Measurements from ENCODE around the gene HDLBP. TPM values are rescaled to one million over a fixed set of nuclear protein-coding genes. Genes with fewer than 3 reads are reported as not detected.

Gene HDLBP
- total and polyA plus RNA-seq, 2 of the 4 experiments (the other 2 are of a cell fraction), result 648 to 1,165 TPM

DNA sequence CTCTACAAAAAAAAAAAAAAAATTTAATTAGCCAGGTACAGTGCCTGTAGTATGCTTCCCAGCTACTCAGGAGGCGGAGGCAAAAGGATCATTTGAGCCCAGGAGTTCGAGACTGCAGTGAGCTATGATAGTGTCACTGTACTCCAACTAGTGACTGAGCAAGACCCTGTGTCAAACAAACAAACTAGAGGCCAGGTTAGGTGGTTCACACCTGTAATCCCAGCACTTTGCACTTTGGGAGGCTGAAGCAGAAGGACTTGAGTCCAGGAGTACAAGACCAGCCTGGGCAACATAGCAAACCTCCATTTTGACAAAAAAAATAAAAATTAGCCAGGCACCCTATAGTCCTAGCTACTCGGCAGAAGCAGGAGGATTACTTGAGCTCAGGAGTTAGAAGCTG, 13.4 kb downstream of the HDLBP start:
- no peak overlapping the region for H2BK120ac ChIP-seq (ENCODE audit: low read depth, low read length)
- no peak overlapping the region for H3K23ac ChIP-seq (ENCODE audit: low read depth, low read length)
- H3K9me1 ChIP-seq (ENCODE audit: insufficient read depth, low read length), result peaks cover 19% of the 10 kb centered on the region
- H3K4ac ChIP-seq (ENCODE audit: low read depth, low read length), result no peak overlapping the region
- DNase-seq, result no peak
- peaks cover 84% of the 10 kb centered on the region for H4K20me1 ChIP-seq (ENCODE audit: insufficient read depth, low read length)
- H3K56ac ChIP-seq (ENCODE audit: extremely low read depth, insufficient read depth, low read length), result no peak overlapping the region
- dilution Hi-C loops (cut with HindIII; ENCODE audit: low sequenced_read_pairs, unreplicated experiment) (no loop called here), intact Hi-C loops (cut with micrococcal nuclease) (no loop called here), in situ Hi-C loops (cut with MboI; ENCODE audit: low sequenced_read_pairs) (no loop called here)
- H2AK5ac ChIP-seq (ENCODE audit: low read depth, low read length), result no peak overlapping the region
- BruUV-seq (replicated peaks), result no TSS peak
- no peak overlapping the region for H3K14ac ChIP-seq (replicated peaks; ENCODE audit: low read depth, low read length)
- POLR2A ChIA-PET (ENCODE audit: unreplicated experiment), result no interaction called here
- H3K79me1 ChIP-seq (ENCODE audit: low read depth in 1 of 2, low read length in 2 of 2), result peaks cover 11 to 67% of the 10 kb centered on the region in 2 experiments; a peak in 3 of 4 replicates
- H2AK9ac ChIP-seq (replicated peaks; ENCODE audit: low read depth, low read length, poor library complexity), result no peak overlapping the region
- H4K5ac ChIP-seq (ENCODE audit: low read depth, low read length), result no peak overlapping the region
- no CpG with 5 or more reads among the region's 3 CpGs for WGBS, 2 experiments (ENCODE audit: extremely low coverage in 2 of 2, insufficient read length in 1 of 2)
- no peak overlapping the region for H3K4me2 ChIP-seq (ENCODE audit: low read depth, low read length)
- no peak overlapping the region for H2BK20ac ChIP-seq (ENCODE audit: low read depth, low read length)
- no peak for ATAC-seq (ENCODE audit: low read depth)
- 0 out of 2 replicates have a peak, but pooled peaks cover 2% of the 10 kb centered on the region for H3K4me1 ChIP-seq (ENCODE audit: control insufficient read depth, insufficient read depth, low read length)
- H3K4me3 ChIP-seq (ENCODE audit: insufficient read depth, low read depth, low read length), result no peak overlapping the region
- TF ChIP-seq RCOR1 (IDR thresholded peaks at IDR 0.05; ENCODE audit: insufficient replicate concordance, low read length) (no peak), CHD1 (IDR thresholded peaks at IDR 0.05; ENCODE audit: low read depth, low read length) (no peak), BHLHE40 (IDR thresholded peaks at IDR 0.05; ENCODE audit: low read depth, low read length) (no peak), MAFK (IDR thresholded peaks at IDR 0.05; ENCODE audit: low read depth, low read length) (no peak), RFX5 (IDR thresholded peaks at IDR 0.05; ENCODE audit: low read depth, low read length) (no peak), MXI1 (IDR thresholded peaks at IDR 0.05; ENCODE audit: borderline replicate concordance, low read depth, low read length) (no peak), RAD21 (IDR thresholded peaks at IDR 0.05; ENCODE audit: low read length) (no peak), POLR2A (IDR thresholded peaks at IDR 0.05; ENCODE audit: low read depth, low read length) (no peak), NFE2L2 (IDR thresholded peaks at IDR 0.05; ENCODE audit: low read depth, low read length) (no peak), FOS (IDR thresholded peaks at IDR 0.05; ENCODE audit: low read depth, low read length) (no peak), SMC3 (IDR thresholded peaks at IDR 0.05; ENCODE audit: low read depth, low read length) (no peak), CEBPB (IDR thresholded peaks at IDR 0.05; ENCODE audit: low read depth, low read length) (no peak)
- TF ChIP-seq, protein P1, sequence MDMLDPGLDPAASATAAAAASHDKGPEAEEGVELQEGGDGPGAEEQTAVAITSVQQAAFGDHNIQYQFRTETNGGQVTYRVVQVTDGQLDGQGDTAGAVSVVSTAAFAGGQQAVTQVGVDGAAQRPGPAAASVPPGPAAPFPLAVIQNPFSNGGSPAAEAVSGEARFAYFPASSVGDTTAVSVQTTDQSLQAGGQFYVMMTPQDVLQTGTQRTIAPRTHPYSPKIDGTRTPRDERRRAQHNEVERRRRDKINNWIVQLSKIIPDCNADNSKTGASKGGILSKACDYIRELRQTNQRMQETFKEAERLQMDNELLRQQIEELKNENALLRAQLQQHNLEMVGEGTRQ (IDR thresholded peaks at IDR 0.05; ENCODE audit: low read depth, low read length), result no peak
- TF ChIP-seq, protein P2, sequence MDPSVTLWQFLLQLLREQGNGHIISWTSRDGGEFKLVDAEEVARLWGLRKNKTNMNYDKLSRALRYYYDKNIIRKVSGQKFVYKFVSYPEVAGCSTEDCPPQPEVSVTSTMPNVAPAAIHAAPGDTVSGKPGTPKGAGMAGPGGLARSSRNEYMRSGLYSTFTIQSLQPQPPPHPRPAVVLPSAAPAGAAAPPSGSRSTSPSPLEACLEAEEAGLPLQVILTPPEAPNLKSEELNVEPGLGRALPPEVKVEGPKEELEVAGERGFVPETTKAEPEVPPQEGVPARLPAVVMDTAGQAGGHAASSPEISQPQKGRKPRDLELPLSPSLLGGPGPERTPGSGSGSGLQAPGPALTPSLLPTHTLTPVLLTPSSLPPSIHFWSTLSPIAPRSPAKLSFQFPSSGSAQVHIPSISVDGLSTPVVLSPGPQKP (IDR thresholded peaks at IDR 0.05; ENCODE audit: borderline replicate concordance, low read depth, low read length), result no peak
- TF ChIP-seq, protein P3, sequence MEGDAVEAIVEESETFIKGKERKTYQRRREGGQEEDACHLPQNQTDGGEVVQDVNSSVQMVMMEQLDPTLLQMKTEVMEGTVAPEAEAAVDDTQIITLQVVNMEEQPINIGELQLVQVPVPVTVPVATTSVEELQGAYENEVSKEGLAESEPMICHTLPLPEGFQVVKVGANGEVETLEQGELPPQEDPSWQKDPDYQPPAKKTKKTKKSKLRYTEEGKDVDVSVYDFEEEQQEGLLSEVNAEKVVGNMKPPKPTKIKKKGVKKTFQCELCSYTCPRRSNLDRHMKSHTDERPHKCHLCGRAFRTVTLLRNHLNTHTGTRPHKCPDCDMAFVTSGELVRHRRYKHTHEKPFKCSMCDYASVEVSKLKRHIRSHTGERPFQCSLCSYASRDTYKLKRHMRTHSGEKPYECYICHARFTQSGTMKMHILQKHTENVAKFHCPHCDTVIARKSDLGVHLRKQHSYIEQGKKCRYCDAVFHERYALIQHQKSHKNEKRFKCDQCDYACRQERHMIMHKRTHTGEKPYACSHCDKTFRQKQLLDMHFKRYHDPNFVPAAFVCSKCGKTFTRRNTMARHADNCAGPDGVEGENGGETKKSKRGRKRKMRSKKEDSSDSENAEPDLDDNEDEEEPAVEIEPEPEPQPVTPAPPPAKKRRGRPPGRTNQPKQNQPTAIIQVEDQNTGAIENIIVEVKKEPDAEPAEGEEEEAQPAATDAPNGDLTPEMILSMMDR (conservative IDR thresholded peaks at IDR 0.05; ENCODE audit: low read depth, low read length), result no peak
- H2BK15ac ChIP-seq (ENCODE audit: low read depth, low read length), result no peak overlapping the region
- no peak overlapping the region for H2BK5ac ChIP-seq (ENCODE audit: low read depth, low read length, poor library complexity, severe bottlenecking)
- no peak overlapping the region for H3K18ac ChIP-seq (ENCODE audit: low read depth, low read length)
- CTCF ChIA-PET, result no interaction called here
- no peak overlapping the region for H2AFZ ChIP-seq (replicated peaks; ENCODE audit: low read length, poor library complexity)
- no peak overlapping the region for H3K9ac ChIP-seq (ENCODE audit: low read depth, low read length)
- H3K36me3 ChIP-seq (ENCODE audit: control insufficient read depth, insufficient read depth, low read length), result peaks cover 6% of the 10 kb centered on the region
- H3K9me3 ChIP-seq (ENCODE audit: control insufficient read depth, insufficient read depth, low read length), result no peaks in the 10 kb centered on the region
- H4K91ac ChIP-seq (ENCODE audit: insufficient read depth, low read depth, low read length), result no peak overlapping the region
- H4K8ac ChIP-seq (ENCODE audit: low read depth in 2 of 2, low read length in 2 of 2), result no peak overlapping the region
- no peak overlapping the region for H3K27ac ChIP-seq (ENCODE audit: insufficient read depth, low read length)
- no peaks in the 10 kb centered on the region for H3K27me3 ChIP-seq (ENCODE audit: control insufficient read depth, insufficient read depth, low read length)
